Endothelial cell of umbilical vein (primary cell): ENCODE data around the gene MAST1. TPM values are rescaled to one million over a fixed set of nuclear protein-coding genes. Genes with fewer than 3 reads are reported as not detected.

Experiments
- BruUV-seq: library from RNA; stranded (reverse); fragments of 400-500 nt; replicated peaks from 2 replicates; lab custom pipeline; 2021; lab: Mats Ljungman, UMichigan
- CTCF ChIA-PET: fragments of 300-600, 350-600 bp; sonication (Branson Sonifier 250); formaldehyde crosslinking; loops from one replicate; lab custom pipeline; 2021; ENCODE audit warnings: antibody characterized with exemption, inconsistent platforms; lab: Charles Lee
- POLR2A ChIA-PET: fragments of 300-600, 350-600 bp; sonication (Branson Sonifier 250); formaldehyde crosslinking; loops from one replicate; lab custom pipeline; 2021; ENCODE audit warnings: antibody characterized with exemption, inconsistent platforms; lab: Charles Lee
- DNase-seq: peaks from one replicate; pipeline ENCODE4 v3.0.0-alpha.2; 2011; ENCODE audit warnings: low read depth, low spot score
- FAIRE-seq: peaks from 2 replicates; lab custom pipeline; 2011; peaks lifted over from hg19 to GRCh38; lab: Jason Lieb, UNC
- H2AFZ ChIP-seq: 2 replicates; pipeline ENCODE4 v1.6.0; 2012; ENCODE audit warnings: low read depth, low read length, control low read depth, inconsistent platforms
- H3K27ac ChIP-seq: 2 replicates; pipeline ENCODE4 v1.5.1; 2011; ENCODE audit warnings: low read depth, mild to moderate bottlenecking, control low read depth, low read length, moderate library complexity; ENCODE audit not compliant: insufficient read depth
- H3K27me3 ChIP-seq, 2 experiments: 2 replicates each; pipeline versions ENCODE4 v1.6.0 to v1.6.1; 2011; ENCODE audit warnings: low read length in 2 of 2, mixed read lengths in 1 of 2; ENCODE audit not compliant: control insufficient read depth in 2 of 2, insufficient read depth in 2 of 2
- H3K36me3 ChIP-seq, 2 experiments: 2 replicates in 1 of 2; 3 replicates in 1 of 2; pipeline ENCODE4 v1.5.1; 2011; ENCODE audit warnings: low read length in 2 of 2, mild to moderate bottlenecking in 1 of 2, moderate library complexity in 1 of 2; ENCODE audit not compliant: control insufficient read depth in 2 of 2, insufficient read depth in 2 of 2; ENCODE audit errors: extremely low read depth in 1 of 2
- H3K4me1 ChIP-seq: 3 replicates; pipeline ENCODE4 v1.5.1; 2011; ENCODE audit warnings: mild to moderate bottlenecking, low read length; ENCODE audit not compliant: control insufficient read depth, insufficient read depth; ENCODE audit errors: extremely low read depth
- H3K4me2 ChIP-seq: 2 replicates; pipeline ENCODE4 v1.6.1; 2011; ENCODE audit warnings: low read length, control low read depth, mixed read lengths; ENCODE audit not compliant: insufficient read depth
- H3K4me3 ChIP-seq, 3 experiments: fragments of 200-600 bp in 1 of 3; sonication (generic), shearing (Covaris generic) in 1 of 3; replicated peaks in 1 of 3; 2 replicates each; pipeline ENCODE4 v1.5.1; 2011 to 2016; ENCODE audit warnings: control low read depth in 3 of 3, low read length in 3 of 3, mild to moderate bottlenecking in 2 of 3, inconsistent platforms in 1 of 3, low read depth in 1 of 3, moderate library complexity in 1 of 3; ENCODE audit not compliant: insufficient read depth in 1 of 3
- H3K79me2 ChIP-seq: 2 replicates; pipeline ENCODE4 v1.6.0; 2012; ENCODE audit warnings: low read length, inconsistent platforms; ENCODE audit not compliant: control insufficient read depth, insufficient read depth
- H3K9ac ChIP-seq: replicated peaks from 2 replicates; pipeline ENCODE3; 2011; ENCODE audit warnings: low read length, control low read depth; ENCODE audit not compliant: insufficient read depth; ENCODE audit errors: extremely low read depth
- H3K9me1 ChIP-seq: replicated peaks from 3 replicates; pipeline ENCODE4 v1.6.0; 2011; ENCODE audit warnings: mild to moderate bottlenecking, low read length; ENCODE audit not compliant: control insufficient read depth, insufficient read depth; ENCODE audit errors: extremely low read depth
- H3K9me3 ChIP-seq: replicated peaks from 2 replicates; pipeline ENCODE4 v1.5.1; 2012; ENCODE audit warnings: low read length, inconsistent platforms; ENCODE audit not compliant: control insufficient read depth, insufficient read depth
- H4K20me1 ChIP-seq: replicated peaks from 2 replicates; pipeline ENCODE3; 2011; ENCODE audit warnings: mild to moderate bottlenecking, low read length; ENCODE audit not compliant: control insufficient read depth, insufficient read depth; ENCODE audit errors: extremely low read depth
- EZH2 ChIP-seq: IDR thresholded peaks from 2 replicates; pipeline ENCODE4 v1.6.1; 2012; ENCODE audit warnings: borderline replicate concordance, low read depth, mild to moderate bottlenecking, moderate library complexity, low read length, inconsistent platforms; ENCODE audit not compliant: severe bottlenecking
- GATA2 ChIP-seq: IDR thresholded peaks from 2 replicates; pipeline ENCODE4 v1.7.0; 2011; ENCODE audit warnings: low read depth, mild to moderate bottlenecking, moderate library complexity, mixed read lengths, low read length; ENCODE audit not compliant: insufficient read length, insufficient read depth
- JUN ChIP-seq: IDR thresholded peaks from 2 replicates; pipeline ENCODE4 v1.6.1; 2011; ENCODE audit warnings: borderline replicate concordance, low read depth; ENCODE audit not compliant: insufficient read length, insufficient read depth
- MYC ChIP-seq: IDR thresholded peaks from one replicate; pipeline ENCODE4 v1.6.1; 2011; ENCODE audit warnings: mild to moderate bottlenecking, low read depth, low read length
- POLR2A ChIP-seq: IDR thresholded peaks from 2 replicates; pipeline ENCODE4 v1.6.1; 2012; ENCODE audit warnings: low read depth, mild to moderate bottlenecking, control low read depth, low read length
- POLR2AphosphoS5 ChIP-seq: IDR thresholded peaks from 2 replicates; pipeline ENCODE4 v1.6.1; 2012; ENCODE audit warnings: low read depth, mild to moderate bottlenecking, control low read depth, low read length, moderate library complexity; ENCODE audit not compliant: insufficient read depth
- dilution Hi-C: fragments of 300-500 bp; cut with MboI; formaldehyde crosslinking; loops from one replicate; pipeline ENCODE4 v1.15.0; 2019; ENCODE audit warnings: low sequenced_read_pairs; ENCODE audit not compliant: extremely low pct_ligation_motif_present
- intact Hi-C: fragments of 100-400 bp; cut with micrococcal nuclease; formaldehyde crosslinking; loops from one replicate; pipeline ENCODE4 v1.10.0; 2022
- polyA plus RNA-seq, 4 experiments: library from polyadenylated mRNA; depleted of rRNA in 3 of 4; stranded (reverse) in 3 of 4; unstranded in 1 of 4; fragments of >200 nt; gene quantifications; 2 replicates each; pipeline versions ENCODE4 v1.2.1 to v1.2.3, GENCODE V29; 2011 to 2012; ENCODE audit warnings: missing spikeins in 1 of 4
- total RNA-seq: library from RNA; stranded (reverse); gene quantifications from 2 replicates; pipeline ENCODE4 v1.2.3, GENCODE V29; 2021
- TF ChIP-seq, protein P1 (sequence below): IDR thresholded peaks from 2 replicates; pipeline ENCODE4 v1.6.1; 2011; ENCODE audit not compliant: insufficient read depth, insufficient read length

MAST1 gene
- total and polyA plus RNA-seq, 2 donors (not counting 3 experiments of a cell fraction or from before 2014, with no cell fraction given), result 0.13 to 0.46 TPM

DNA sequence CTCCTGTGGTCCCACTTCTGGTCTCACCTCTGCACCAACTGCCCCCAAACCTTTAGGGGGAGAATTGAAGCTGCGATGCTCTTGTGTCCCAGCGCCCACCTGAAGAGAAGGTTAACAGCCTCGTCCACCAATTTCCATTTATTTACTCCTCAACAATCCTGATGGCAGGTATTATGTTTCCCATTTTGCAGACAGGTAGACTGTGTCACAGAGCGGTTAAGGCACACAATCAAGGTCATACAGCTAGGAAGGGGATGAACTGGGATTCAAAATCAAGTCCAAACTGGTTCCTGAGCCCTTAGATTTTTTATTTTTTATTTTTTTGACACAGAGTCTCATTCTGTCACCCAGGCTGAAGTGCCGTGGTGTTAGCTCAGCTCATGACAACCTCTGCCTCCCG lies 36.8 kb downstream of the MAST1 start:
- Histone ChIP-seq H3K27me3 (no peaks in the 10 kb centered on the region), H3K9me1 (no peaks in the 10 kb centered on the region), H3K9me3 (no peaks in the 10 kb centered on the region), H3K4me2 (no peak overlapping the region), H3K9ac (no peak overlapping the region), H3K4me1 (no peaks in the 10 kb centered on the region), H3K4me3 (no peak overlapping the region), H3K27ac (no peak overlapping the region), H2AFZ (no peak overlapping the region), H3K79me2 (no peaks in the 10 kb centered on the region), H3K36me3 (peaks cover 0 to 5% of the 10 kb centered on the region in 2 experiments), H4K20me1 (no peaks in the 10 kb centered on the region)
- dilution Hi-C loops (no loop called here), intact Hi-C loops (no loop called here)
- BruUV-seq, result no TSS peak
- ChIA-PET CTCF (no interaction called here), POLR2A (no interaction called here)
- DNase-seq (no peak), FAIRE-seq (no peak)
- TF ChIP-seq MYC, result no peak
- TF ChIP-seq, protein P1, sequence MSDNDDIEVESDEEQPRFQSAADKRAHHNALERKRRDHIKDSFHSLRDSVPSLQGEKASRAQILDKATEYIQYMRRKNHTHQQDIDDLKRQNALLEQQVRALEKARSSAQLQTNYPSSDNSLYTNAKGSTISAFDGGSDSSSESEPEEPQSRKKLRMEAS, result no peak
- no peak for TF ChIP-seq JUN
- no peak for TF ChIP-seq POLR2A
- no peak for TF ChIP-seq GATA2
- no peak for TF ChIP-seq POLR2AphosphoS5
- no peak for TF ChIP-seq EZH2
